ENCODE results near the gene NFKBIA. TPM values are rescaled to one million over a fixed set of nuclear protein-coding genes. Genes with fewer than 3 reads are reported as not detected.
A peak's percentile ranks its signal among the peaks of the same experiment; 100 is the strongest.
"Not testable (repeated sequence)": the region's sequence is repeated elsewhere in the genome, so short reads cannot be mapped to it uniquely, and the experiment has no call there.

Gene NFKBIA
- total RNA-seq, 1 donor from 2014 or later: 238 TPM

GRCh38 chr14:35407306-35407630, 2.7 kb upstream of the NFKBIA start:
- peak; percentile 53 for DNase-seq

- peak; percentile 58 for DNase-seq
Observed at GRCh38 chr14:35406506-35407305, 2.2 kb upstream of the NFKBIA start.

GRCh38 chr14:35406090-35406489, 1.5 kb upstream of the NFKBIA start:
- no peak for DNase-seq

- no peak for DNase-seq
Observed at GRCh38 chr14:35405304-35405996, 901 bp upstream of the NFKBIA start.

GRCh38 chr14:35403603-35404448, 723 bp downstream of the NFKBIA start:
- peak; percentile 94 for DNase-seq

- no peak for DNase-seq
Observed at GRCh38 chr14:35403114-35403602, 1.4 kb downstream of the NFKBIA start.

- DNase-seq: no peak
Observed at GRCh38 chr14:35402323-35403113, 2.0 kb downstream of the NFKBIA start.

GRCh38 chr14:35401422-35402265, 2.9 kb downstream of the NFKBIA start:
- DNase-seq: no peak

- DNase-seq: no peak
Observed at GRCh38 chr14:35400648-35401421, 3.7 kb downstream of the NFKBIA start.

GRCh38 chr14:35399083-35399937, 5.2 kb downstream of the NFKBIA start:
- no peak for DNase-seq

GRCh38 chr14:35398071-35398584, 6.4 kb downstream of the NFKBIA start:
- DNase-seq: peak; percentile 65

- DNase-seq: not testable (repeated sequence)
Observed at GRCh38 chr14:35396610-35397009, 7.9 kb downstream of the NFKBIA start.

- DNase-seq: no peak
Observed at GRCh38 chr14:35395283-35395682, 9.3 kb downstream of the NFKBIA start.

- no peak for DNase-seq
Observed at GRCh38 chr14:35394326-35395013, 10.1 kb downstream of the NFKBIA start.

GRCh38 chr14:35393826-35394225, 10.7 kb downstream of the NFKBIA start:
- DNase-seq: no peak

- DNase-seq: no peak
Observed at GRCh38 chr14:35392103-35392502, 12.4 kb downstream of the NFKBIA start.

GRCh38 chr14:35391388-35391710, 13.2 kb downstream of the NFKBIA start:
- no peak for DNase-seq
